Endometrial microvascular endothelial cells (primary cell): ENCODE measurements around the gene HELLS. TPM values are rescaled to one million over a fixed set of nuclear protein-coding genes. Genes with fewer than 3 reads are reported as not detected.
"Not testable (repeated sequence)": the region's sequence is repeated elsewhere in the genome, so short reads cannot be mapped to it uniquely, and the experiment has no call there.

Source experiments
- in situ Hi-C: cut with HindIII; loops from 2 replicates; pipeline ENCODE4 v1.10.0; 2017; ENCODE audit warnings: low sequenced_read_pairs, low pct_unique_long_range_greater_than_20kb; ENCODE audit errors: inconsistent ontology term
- total RNA-seq: library from RNA; depleted of rRNA; stranded (reverse); fragments of >200 nt; gene quantifications from one replicate; pipeline ENCODE4 v1.2.3, GENCODE V29; 2015; ENCODE audit errors: inconsistent ontology term

HELLS gene
- total RNA-seq: 48.4 TPM

DNA sequence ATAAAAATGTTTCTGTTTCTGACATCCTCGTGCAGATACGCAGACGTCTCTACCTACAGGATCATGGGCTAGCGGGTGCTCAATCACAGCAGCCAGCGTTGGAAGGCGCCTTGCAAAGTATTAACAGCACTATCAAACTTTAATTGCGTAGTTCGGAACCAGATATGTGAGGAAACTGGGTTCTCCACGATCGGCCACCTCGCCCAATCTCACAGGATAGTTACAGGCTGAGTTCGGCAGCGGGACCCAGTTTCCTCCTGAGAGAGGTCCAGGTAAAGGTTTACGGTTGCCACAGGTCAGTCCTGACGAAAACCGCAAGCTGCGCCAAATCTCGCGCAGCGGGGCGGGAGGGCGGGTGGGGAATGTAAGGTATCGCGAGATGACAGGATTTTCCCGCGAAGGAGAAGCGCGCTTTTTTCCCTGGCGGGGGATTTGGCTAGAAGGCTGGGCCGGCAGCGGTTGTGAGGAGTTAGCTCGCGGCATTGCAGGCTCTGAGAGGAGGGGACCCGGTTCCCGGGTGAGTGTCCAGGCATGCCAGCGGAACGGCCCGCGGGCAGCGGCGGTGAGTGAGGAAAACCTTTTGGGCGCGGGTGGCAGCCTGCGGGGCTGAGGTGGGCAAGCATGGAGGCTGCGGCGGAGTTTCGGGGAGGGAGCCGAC is at the start of gene HELLS:
Gene HELLS (plus strand): TSS at position 398 of the 658 bp plus-strand sequence. CDS start 134 bp downstream, at position 532.
- in situ Hi-C loops: no loop called here

- in situ Hi-C loops: no loop called here
Observed at GRCh38 chr10:94496010-94496409, 49.6 kb upstream of the HELLS start.

DNA sequence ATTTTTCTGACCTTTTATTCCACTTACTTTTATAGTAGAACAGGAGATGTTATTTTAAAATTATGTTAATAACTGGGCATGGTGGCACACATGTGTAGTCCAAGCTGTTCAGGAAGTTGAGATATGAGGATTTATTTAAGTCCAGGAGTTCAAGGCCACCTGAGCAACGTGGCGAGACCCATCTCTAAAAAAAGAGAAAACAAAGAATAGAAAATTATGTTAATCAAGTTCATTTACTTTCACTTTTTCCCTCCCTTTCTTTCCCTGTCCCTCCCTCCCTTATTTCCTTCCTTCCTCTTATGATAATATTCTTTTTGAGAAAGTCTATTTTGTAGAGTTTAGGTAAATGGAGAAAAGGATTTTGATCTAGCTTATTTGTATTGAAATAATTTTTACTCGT is 48.9 kb upstream of the HELLS start:
- in situ Hi-C loops: no loop called here

GRCh38 chr10:94500063-94500462 is 45.5 kb upstream of the HELLS start:
- in situ Hi-C loops: no loop called here

DNA sequence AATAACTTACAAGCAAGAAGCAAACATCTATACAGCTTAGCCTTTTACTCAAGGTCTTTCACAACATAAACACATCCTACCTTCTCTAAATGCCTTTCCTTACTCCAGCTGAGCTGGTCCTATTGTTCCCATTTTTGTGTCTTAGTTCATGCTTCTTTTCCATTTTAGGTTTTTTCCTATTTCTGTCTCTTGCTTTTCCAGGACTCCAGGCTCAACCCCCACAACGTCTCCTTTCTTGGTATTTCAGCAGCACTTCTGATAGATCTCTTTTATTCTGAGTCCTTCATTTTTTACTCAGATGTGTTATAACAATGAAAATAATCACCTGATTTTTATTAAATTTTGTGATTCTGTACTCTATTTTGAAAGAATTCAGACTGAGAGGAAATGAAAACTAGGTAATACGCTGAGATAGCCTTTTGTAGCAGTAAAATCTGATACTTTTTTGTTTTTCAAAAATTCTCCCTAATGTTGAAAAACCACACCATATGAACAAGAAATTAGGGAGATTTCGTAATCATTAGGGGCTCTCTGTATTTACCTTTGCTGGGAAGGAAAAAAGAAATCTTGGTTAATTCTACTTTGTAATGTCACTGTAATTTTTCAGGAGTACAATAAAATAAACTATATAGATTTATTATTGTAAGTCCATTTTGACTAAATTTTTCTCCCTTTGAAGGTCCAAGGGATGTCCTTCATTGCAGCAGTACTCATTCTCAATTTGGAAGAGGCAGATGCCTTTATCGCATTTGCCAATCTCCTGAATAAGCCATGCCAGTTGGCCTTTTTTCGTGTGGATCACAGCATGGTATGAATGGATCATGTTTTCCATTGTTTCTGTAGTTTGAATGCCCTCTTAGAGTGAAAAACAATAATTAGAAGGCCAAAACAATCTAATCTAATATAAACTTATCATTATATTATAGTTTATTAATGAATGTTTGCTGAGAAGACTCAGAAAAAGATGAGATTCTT is 24.0 kb upstream of the HELLS start:
- in situ Hi-C loops: no loop called here

DNA sequence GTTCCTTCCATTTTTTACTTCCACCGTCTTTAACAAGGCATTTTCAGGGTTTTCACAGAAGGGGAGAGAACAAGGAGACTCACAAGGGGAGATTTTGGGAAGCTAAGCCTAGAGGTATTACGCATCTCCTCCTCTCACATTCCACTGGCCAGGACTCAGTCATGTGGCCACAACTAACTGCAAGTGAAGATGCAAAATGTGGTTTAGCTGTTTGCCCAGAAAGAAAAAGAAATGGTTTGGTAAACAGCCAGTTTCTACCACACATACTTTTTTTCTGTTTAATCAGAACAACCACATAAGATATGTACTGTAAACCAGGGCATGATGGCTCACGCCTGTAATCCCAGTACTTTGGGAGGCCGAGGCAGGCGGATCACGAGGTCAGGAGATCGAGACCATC is 21.4 kb upstream of the HELLS start:
- in situ Hi-C loops: no loop called here

DNA sequence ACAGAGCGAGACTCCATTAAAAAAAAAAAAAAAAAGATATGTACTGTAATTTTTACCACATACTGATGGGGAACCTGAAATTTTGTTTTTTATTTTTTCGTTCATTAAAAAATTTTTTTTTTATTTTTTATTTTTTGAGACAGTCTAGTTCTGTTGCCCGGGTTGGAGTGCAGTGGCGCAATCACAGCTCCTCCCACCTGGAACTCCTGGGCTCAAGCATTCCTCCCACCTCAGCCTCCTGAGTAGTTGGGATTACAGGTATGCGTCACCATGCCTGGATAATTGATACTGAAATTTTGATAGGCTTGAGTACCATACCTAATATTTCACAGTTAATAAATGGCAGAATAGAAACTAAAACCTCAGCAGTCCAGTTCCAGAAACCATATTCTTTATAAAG is 20.9 kb upstream of the HELLS start:
- in situ Hi-C loops: no loop called here

GRCh38 chr10:94531550-94531949 is 14.0 kb upstream of the HELLS start:
- in situ Hi-C loops: not testable (repeated sequence)

- in situ Hi-C loops: no loop called here
Observed at GRCh38 chr10:94533027-94533426, 12.6 kb upstream of the HELLS start.

DNA sequence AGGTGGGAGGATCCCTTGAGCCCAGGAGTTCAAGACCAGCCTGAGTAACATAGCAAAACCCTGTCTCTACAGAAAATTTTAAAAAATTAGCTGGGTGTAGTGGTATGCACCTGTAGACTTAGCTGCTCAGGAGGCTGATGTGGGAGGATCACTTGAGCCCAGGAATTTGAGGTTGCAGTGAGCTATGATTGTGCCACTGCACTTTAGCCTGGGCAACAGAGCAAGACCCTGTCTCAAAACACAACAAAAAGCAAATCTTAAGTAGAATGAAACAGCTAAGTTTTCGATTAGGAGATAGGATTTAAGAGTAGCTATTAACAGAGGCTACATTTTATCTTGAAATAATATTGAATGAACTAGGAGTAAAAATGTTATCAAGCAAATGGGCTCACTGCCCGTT is 3.3 kb upstream of the HELLS start:
- in situ Hi-C loops: not testable (repeated sequence)

GRCh38 chr10:94546049-94546900 is 687 bp downstream of the HELLS start:
- in situ Hi-C loops: no loop called here

DNA sequence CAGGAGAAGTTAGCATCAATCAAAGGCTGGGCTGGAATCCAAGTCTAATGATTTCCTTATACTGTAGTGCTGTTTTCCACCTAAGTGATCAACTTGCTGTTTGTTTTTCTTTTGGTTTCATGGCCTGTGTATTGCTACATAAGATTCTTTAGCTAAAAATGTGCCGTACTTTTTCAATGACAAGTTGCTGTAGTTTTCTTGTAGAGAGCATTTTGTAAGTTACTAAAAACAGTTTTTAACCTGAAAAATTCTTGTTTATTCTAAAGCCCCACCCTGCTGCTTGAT is 1.3 kb downstream of the HELLS start:
- in situ Hi-C loops: no loop called here

DNA sequence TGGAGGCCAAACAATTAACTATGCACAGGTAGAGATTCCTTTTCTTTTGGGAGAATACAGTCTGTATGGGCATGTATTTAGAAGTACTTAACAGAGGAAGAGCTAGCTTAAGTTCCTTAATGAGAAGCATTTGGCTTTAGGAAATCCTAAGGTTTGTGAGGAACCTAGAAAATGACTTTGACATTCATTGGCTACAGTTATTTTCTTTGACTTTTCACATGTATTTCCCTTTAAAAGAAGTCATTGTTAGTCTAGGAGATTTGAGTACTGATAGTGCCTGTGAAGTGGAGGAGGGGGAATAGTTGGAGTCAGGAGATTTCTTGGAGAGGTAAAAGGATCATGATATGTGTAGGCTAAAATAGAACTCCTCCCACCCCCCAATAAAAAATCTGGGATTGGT is 3.6 kb downstream of the HELLS start:
- in situ Hi-C loops: no loop called here

- in situ Hi-C loops: not testable (repeated sequence)
Observed at GRCh38 chr10:94567714-94568307, 22.2 kb downstream of the HELLS start.

GRCh38 chr10:94571081-94571480 is 25.5 kb downstream of the HELLS start:
- in situ Hi-C loops: no loop called here

- in situ Hi-C loops: no loop called here
Observed at GRCh38 chr10:94571528-94571927, 25.9 kb downstream of the HELLS start.

DNA sequence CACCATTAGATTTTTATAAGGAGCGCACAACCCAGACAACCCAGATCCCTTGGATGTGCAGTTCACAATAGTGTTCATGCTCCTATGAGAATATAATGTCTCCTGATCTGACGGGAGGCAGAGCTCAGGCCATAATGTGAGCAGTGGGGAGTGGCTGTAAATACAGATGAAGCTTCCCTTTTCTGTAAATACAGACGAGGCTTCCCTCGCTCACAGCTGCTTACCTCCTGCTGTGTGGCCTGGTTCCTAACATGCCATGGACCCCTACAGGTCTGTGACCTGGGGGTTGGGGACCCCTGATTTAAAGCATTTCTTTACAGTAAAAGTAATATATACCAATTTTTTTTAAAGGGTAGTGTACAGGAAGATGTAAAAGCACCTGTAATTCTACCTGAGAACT is 33.2 kb downstream of the HELLS start:
- in situ Hi-C loops: no loop called here

DNA sequence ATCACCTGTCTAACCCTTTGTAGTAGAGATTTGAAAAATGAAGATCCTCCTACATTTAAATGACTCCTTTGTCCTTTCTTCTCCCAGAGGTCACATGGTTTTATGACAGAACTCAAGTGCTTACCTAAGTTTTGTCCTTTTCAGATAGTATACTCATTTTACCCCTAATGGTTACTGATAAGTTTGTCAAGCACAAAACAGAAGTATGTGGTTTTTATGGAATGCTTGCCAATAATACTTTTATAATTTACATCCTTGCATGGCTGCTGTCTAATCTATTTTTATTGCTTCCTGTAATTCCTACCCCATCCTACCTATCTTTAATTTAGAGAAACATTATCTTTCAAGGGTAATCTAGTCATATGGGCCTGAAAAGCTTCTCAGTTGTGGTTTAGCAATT is 37.5 kb downstream of the HELLS start:
- in situ Hi-C loops: no loop called here
